ENCODE data around the gene LMOD3.

The LMOD3 gene

DNA sequence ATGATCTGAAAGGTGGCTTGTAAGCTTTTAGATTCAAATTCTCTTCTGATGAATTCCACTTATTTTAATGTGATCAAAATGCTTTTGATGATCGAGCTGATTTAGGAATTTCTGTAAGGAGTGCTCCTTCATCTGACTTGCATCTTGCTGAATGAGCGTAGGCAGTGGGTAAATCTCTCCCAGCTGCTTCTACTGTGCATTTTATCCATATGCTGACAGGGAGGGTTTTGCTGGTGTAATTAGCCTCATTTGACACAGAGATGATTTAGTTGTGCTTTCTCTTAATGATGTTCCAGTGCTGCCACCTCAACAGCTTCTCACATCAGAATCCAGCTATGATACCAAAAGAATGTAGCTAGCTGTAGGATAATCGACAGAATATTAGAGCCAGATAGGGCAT lies 3.8 kb upstream of the LMOD3 start:
- H3K9ac ChIP-seq (ENCODE audit: low read depth, low read length), result no peak overlapping the region

DNA sequence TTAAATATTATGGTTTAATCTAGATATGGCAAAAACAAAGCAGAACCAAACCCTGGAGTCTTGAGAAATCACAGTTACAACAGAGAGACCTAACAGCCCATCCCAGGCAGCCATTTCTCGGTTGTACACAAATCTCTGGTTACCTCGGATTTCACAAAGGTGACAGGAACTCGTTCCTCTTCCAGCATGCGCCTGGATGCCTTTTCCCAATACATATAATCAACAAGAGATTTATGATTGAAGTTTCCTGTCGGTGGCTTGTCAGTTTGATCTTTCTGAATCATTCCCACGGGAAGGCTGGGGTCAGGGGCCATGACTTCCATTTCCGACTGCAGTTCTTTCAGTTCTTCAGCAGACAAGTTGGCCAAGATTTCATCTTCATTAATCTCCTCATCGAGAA lies 445 bp downstream of the LMOD3 start:
- Histone ChIP-seq H3K27me3 (ENCODE audit: control insufficient read depth, insufficient read depth, low read length) (no peaks in the 10 kb centered on the region), H3K9ac (ENCODE audit: low read depth, low read length) (no peak overlapping the region), H3K36me3 (ENCODE audit: control insufficient read depth, insufficient read depth, low read length) (no peaks in the 10 kb centered on the region), H3K4me3 (ENCODE audit: low read depth, low read length) (no peak overlapping the region), H3K4me1 (ENCODE audit: control insufficient read depth, insufficient read depth, low read length) (no peaks in the 10 kb centered on the region), H3K9me3 (ENCODE audit: control insufficient read depth, insufficient read depth, low read length) (no peaks in the 10 kb centered on the region), H3K27ac (ENCODE audit: low read depth, low read length) (no peak overlapping the region)

More for the DNA sequence above, 3.8 kb upstream of the LMOD3 start:
- Histone ChIP-seq H3K27me3 (ENCODE audit: control insufficient read depth, insufficient read depth, low read length) (no peaks in the 10 kb centered on the region), H3K4me3 (ENCODE audit: low read depth, low read length) (no peak overlapping the region), H3K4me1 (ENCODE audit: control insufficient read depth, insufficient read depth, low read length) (no peaks in the 10 kb centered on the region), H3K36me3 (ENCODE audit: control insufficient read depth, insufficient read depth, low read length) (no peaks in the 10 kb centered on the region), H3K27ac (ENCODE audit: low read depth, low read length) (no peak overlapping the region), H3K9me3 (ENCODE audit: control insufficient read depth, insufficient read depth, low read length) (no peaks in the 10 kb centered on the region)

DNA sequence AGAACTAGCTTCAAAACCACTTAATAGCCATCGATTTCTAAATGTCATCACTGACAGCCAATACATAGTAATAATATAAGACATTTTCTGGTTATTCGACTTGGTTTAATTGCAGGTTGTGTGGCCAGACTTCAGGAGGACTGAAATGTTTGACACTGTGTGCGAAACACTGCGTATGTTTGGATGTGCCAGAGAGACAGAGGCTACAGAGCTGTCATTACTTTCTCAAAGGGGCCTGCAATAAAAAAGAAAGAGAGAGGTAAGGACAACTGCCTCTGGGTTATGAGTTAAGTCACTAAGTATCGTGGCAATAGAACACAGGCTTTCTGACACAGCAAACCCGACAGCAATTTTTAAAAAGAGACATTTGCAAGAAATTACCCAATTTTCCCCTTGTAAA lies 882 bp downstream of the LMOD3 start:
- Histone ChIP-seq H3K4me1 (ENCODE audit: control insufficient read depth, insufficient read depth, low read length) (no peaks in the 10 kb centered on the region), H3K27me3 (ENCODE audit: control insufficient read depth, insufficient read depth, low read length) (no peaks in the 10 kb centered on the region), H3K36me3 (ENCODE audit: control insufficient read depth, insufficient read depth, low read length) (no peaks in the 10 kb centered on the region), H3K9ac (ENCODE audit: low read depth, low read length) (no peak overlapping the region), H3K4me3 (ENCODE audit: low read depth, low read length) (no peak overlapping the region), H3K9me3 (ENCODE audit: control insufficient read depth, insufficient read depth, low read length) (no peaks in the 10 kb centered on the region), H3K27ac (ENCODE audit: low read depth, low read length) (no peak overlapping the region)

DNA sequence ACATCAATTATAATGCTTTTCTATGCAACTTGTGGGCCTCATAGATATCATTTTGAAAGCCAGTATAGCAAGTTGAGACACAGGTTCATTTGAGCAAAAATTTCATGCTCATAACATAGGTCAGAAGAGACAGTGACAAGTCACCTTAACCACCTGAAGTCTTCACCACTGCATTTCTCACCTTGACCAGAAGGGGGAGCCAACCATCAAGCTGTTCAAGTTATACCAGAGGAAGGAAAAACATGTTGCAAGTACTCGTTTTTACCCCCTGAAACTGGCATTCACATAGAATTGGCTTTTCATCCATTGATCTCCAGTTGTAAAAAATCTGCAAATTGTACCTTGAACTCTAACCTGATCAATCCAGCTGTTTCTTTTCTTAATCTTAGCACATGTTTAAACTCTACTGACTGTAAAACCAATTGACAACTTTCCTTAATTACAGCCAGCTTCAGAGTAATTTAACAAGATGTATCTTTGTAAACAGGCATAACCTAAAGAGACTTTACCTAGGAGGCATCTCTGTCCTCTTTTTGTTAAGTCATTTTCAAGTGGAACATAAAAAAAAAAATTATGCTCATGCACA lies 1.4 kb downstream of the LMOD3 start:
- Histone ChIP-seq H3K36me3 (ENCODE audit: control insufficient read depth, insufficient read depth, low read length) (no peaks in the 10 kb centered on the region), H3K27ac (ENCODE audit: low read depth, low read length) (no peak overlapping the region), H3K9ac (ENCODE audit: low read depth, low read length) (no peak overlapping the region), H3K27me3 (ENCODE audit: control insufficient read depth, insufficient read depth, low read length) (no peaks in the 10 kb centered on the region), H3K4me3 (ENCODE audit: low read depth, low read length) (no peak overlapping the region), H3K4me1 (ENCODE audit: control insufficient read depth, insufficient read depth, low read length) (no peaks in the 10 kb centered on the region), H3K9me3 (ENCODE audit: control insufficient read depth, insufficient read depth, low read length) (no peaks in the 10 kb centered on the region)

DNA sequence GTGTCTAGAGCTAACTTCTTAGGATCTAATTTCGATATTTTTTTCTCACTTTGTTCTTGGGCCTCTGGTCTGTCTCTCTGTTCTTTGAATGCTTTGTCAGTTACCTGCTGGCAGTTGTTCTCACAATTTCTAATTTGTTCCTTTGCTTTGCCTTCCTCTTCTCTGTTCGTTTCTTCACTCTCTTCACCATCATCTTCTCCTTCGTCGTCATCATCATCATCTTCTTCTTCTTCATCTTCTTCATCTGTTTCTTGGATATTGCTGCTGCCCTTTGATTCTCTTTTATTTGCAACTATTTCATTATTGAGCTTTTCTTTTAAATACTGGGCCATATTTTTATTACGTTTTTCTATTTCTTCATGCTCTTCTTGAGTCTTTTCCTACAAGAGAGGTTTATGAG lies 2.7 kb downstream of the LMOD3 start:
- no peaks in the 10 kb centered on the region for H3K9me3 ChIP-seq (ENCODE audit: control insufficient read depth, insufficient read depth, low read length)
- H3K9ac ChIP-seq (ENCODE audit: low read depth, low read length), result no peak overlapping the region
- no peak overlapping the region for H3K4me3 ChIP-seq (ENCODE audit: low read depth, low read length)
- H3K27me3 ChIP-seq (ENCODE audit: control insufficient read depth, insufficient read depth, low read length), result no peaks in the 10 kb centered on the region
- no peaks in the 10 kb centered on the region for H3K4me1 ChIP-seq (ENCODE audit: control insufficient read depth, insufficient read depth, low read length)
- H3K27ac ChIP-seq (ENCODE audit: low read depth, low read length), result no peak overlapping the region
- H3K36me3 ChIP-seq (ENCODE audit: control insufficient read depth, insufficient read depth, low read length), result no peaks in the 10 kb centered on the region

DNA sequence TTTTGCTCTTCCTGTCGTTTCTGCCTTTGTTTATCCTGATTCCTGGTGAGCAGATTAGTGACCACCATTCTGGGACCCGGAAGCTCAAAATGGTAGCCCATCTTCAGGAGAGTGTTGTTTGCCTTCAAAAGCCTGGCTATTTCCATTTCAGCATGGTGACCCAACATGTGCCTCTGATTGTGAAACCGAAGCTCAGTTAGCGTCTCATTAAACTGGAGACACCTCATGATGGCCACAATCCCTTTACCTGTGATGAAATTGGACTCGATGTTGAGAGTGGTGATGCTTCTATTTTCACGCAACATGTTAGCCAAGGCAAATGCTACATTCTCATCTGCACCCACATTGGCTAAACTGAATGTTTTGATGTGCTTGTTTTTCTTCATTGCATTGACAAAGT lies 3.3 kb downstream of the LMOD3 start:
- Histone ChIP-seq H3K27me3 (ENCODE audit: control insufficient read depth, insufficient read depth, low read length) (no peaks in the 10 kb centered on the region), H3K36me3 (ENCODE audit: control insufficient read depth, insufficient read depth, low read length) (no peaks in the 10 kb centered on the region), H3K4me1 (ENCODE audit: control insufficient read depth, insufficient read depth, low read length) (no peaks in the 10 kb centered on the region), H3K27ac (ENCODE audit: low read depth, low read length) (no peak overlapping the region), H3K9ac (ENCODE audit: low read depth, low read length) (no peak overlapping the region), H3K9me3 (ENCODE audit: control insufficient read depth, insufficient read depth, low read length) (no peaks in the 10 kb centered on the region), H3K4me3 (ENCODE audit: low read depth, low read length) (no peak overlapping the region)

DNA sequence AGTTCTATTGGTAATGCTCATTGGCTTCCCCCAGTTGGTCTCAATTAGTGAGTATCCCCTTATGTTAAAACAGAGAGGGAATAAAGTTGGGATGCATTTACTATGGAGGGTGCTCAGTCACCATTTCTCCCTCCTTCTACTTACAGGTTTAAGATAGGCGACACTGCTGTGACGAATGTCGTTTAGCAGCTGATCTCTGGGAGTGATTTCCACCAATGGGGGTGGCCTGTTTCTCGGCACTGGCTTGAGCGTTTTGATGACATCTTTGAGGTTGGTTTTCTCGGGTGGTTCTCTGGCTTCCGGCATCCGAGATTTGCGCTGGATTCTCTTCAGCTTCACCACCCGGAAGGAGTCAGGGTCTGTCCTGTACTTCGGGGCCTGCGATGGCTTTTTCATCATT lies 3.8 kb downstream of the LMOD3 start:
- Histone ChIP-seq H3K27ac (ENCODE audit: low read depth, low read length) (no peak overlapping the region), H3K9ac (ENCODE audit: low read depth, low read length) (no peak overlapping the region), H3K36me3 (ENCODE audit: control insufficient read depth, insufficient read depth, low read length) (no peaks in the 10 kb centered on the region), H3K9me3 (ENCODE audit: control insufficient read depth, insufficient read depth, low read length) (no peaks in the 10 kb centered on the region), H3K4me3 (ENCODE audit: low read depth, low read length) (no peak overlapping the region), H3K4me1 (ENCODE audit: control insufficient read depth, insufficient read depth, low read length) (no peaks in the 10 kb centered on the region), H3K27me3 (ENCODE audit: control insufficient read depth, insufficient read depth, low read length) (no peaks in the 10 kb centered on the region)

DNA sequence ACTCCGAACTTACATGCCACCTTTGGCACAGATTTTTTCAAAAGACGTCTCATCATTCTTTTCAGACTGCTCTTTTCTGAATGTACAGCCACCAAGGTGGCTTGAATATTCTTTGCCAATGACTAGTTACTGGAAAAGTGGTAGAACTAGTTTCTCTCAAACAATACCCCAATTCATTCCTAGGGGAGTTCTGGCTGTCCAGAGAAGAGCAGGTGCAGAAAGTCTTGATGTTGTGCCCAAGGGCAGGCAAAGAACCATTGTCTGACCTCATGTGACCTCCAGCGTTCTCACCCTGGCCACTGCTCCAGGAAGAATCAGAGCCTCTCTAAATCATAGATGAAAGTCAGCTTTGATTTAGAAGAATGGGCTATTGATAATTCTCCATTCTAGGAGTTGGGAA lies 5.5 kb downstream of the LMOD3 start:
- Histone ChIP-seq H3K4me1 (ENCODE audit: control insufficient read depth, insufficient read depth, low read length) (no peaks in the 10 kb centered on the region), H3K27me3 (ENCODE audit: control insufficient read depth, insufficient read depth, low read length) (no peaks in the 10 kb centered on the region), H3K9me3 (ENCODE audit: control insufficient read depth, insufficient read depth, low read length) (no peaks in the 10 kb centered on the region), H3K4me3 (ENCODE audit: low read depth, low read length) (no peak overlapping the region), H3K27ac (ENCODE audit: low read depth, low read length) (no peak overlapping the region), H3K9ac (ENCODE audit: low read depth, low read length) (no peak overlapping the region), H3K36me3 (ENCODE audit: control insufficient read depth, insufficient read depth, low read length) (no peaks in the 10 kb centered on the region)

DNA sequence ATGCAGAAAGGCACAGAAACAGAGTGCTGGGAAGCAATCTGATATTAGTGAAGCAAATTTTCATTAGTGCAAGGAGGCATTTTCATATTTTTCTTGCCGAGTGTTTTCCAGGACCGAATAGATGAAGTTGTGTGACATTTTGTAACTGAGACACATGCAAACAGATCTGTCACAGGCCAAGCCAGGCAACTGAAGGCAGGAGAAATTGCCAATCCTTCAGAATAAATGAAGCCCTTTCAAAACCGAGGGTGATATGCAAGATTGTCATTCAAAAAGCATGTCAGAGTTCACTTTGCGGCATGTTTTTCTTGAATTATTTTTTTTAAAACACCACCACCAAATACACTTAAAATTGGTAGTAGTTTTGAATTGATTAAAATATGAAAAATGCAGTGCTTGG lies 6.2 kb downstream of the LMOD3 start:
- Histone ChIP-seq H3K27ac (ENCODE audit: low read depth, low read length) (no peak overlapping the region), H3K9me3 (ENCODE audit: control insufficient read depth, insufficient read depth, low read length) (no peaks in the 10 kb centered on the region), H3K4me3 (ENCODE audit: low read depth, low read length) (no peak overlapping the region), H3K27me3 (ENCODE audit: control insufficient read depth, insufficient read depth, low read length) (no peaks in the 10 kb centered on the region), H3K4me1 (ENCODE audit: control insufficient read depth, insufficient read depth, low read length) (peaks cover under 1% of the 10 kb centered on the region; the same call in 1 of the 2 replicates), H3K36me3 (ENCODE audit: control insufficient read depth, insufficient read depth, low read length) (no peaks in the 10 kb centered on the region), H3K9ac (ENCODE audit: low read depth, low read length) (no peak overlapping the region)

DNA sequence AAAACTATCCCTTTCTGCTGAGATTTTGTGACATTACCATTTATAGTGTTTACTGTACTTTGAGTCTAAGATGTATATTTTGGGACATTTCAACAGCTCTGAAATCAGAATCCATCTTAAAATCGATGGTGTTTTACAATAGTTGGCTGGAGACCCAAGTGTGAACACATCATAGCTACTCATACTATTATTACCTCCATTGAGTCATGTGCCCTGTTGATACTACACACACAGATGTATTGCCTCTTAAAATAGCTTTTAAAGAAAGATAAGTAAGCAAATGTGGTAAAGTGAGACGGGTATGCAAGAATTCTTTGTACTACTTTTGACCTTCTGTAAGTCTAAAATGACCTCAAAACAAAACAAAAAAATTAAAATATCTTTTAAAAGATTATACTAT lies 6.7 kb downstream of the LMOD3 start:
- Histone ChIP-seq H3K9ac (ENCODE audit: low read depth, low read length) (no peak overlapping the region), H3K4me3 (ENCODE audit: low read depth, low read length) (no peak overlapping the region), H3K4me1 (ENCODE audit: control insufficient read depth, insufficient read depth, low read length) (peaks cover 4% of the 10 kb centered on the region), H3K27me3 (ENCODE audit: control insufficient read depth, insufficient read depth, low read length) (no peaks in the 10 kb centered on the region), H3K36me3 (ENCODE audit: control insufficient read depth, insufficient read depth, low read length) (no peaks in the 10 kb centered on the region), H3K9me3 (ENCODE audit: control insufficient read depth, insufficient read depth, low read length) (no peaks in the 10 kb centered on the region), H3K27ac (ENCODE audit: low read depth, low read length) (no peak overlapping the region)

DNA sequence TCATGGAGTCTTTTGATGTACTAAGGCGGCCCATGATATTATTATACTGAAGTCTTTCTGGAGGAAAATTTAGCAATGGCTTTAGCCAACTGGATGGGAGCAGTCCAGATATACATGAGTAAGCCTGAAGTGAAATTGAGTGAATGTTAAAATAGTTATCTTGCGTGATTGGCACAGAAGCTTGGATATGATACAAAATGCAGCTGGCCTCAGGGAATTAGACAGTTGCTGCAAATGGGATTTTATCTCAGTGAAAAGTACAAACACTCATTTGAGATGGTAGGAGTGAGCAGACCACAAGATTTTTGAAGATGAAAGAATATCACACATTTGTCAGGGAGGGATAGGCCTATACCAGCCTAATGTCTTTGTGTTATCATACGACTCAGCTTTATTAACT lies 8.9 kb downstream of the LMOD3 start:
- Histone ChIP-seq H3K27ac (ENCODE audit: low read depth, low read length) (no peak overlapping the region), H3K36me3 (ENCODE audit: control insufficient read depth, insufficient read depth, low read length) (no peaks in the 10 kb centered on the region), H3K27me3 (ENCODE audit: control insufficient read depth, insufficient read depth, low read length) (no peaks in the 10 kb centered on the region), H3K9me3 (ENCODE audit: control insufficient read depth, insufficient read depth, low read length) (no peaks in the 10 kb centered on the region), H3K4me1 (ENCODE audit: control insufficient read depth, insufficient read depth, low read length) (peaks cover 4% of the 10 kb centered on the region), H3K9ac (ENCODE audit: low read depth, low read length) (no peak overlapping the region), H3K4me3 (ENCODE audit: low read depth, low read length) (no peak overlapping the region)

All from HUES48 (cell line).